ENCODE measurements around the gene L3MBTL3. TPM values are rescaled to one million over a fixed set of nuclear protein-coding genes. Genes with fewer than 3 reads are reported as not detected.

L3MBTL3 gene
- total RNA-seq, 1 experiment from 2014 or later: 3.1 TPM

GRCh38 chr6:130183271-130184222, 165.2 kb downstream of the L3MBTL3 start:
- Histone ChIP-seq H3K4me3 (ENCODE audit: low read length) (no peak overlapping the region), H3K9ac (ENCODE audit: low read length) (no peak overlapping the region), H3K4me1 (ENCODE audit: insufficient read depth, low read length) (peaks cover 7% of the 10 kb centered on the region), H3K27me3 (ENCODE audit: low read length) (no peaks in the 10 kb centered on the region), H4K20me1 (ENCODE audit: low read length) (no peaks in the 10 kb centered on the region), H3K9me3 (ENCODE audit: low read length) (no peaks in the 10 kb centered on the region), H2AFZ (ENCODE audit: low read length) (no peak overlapping the region), H3K9me2 (replicated peaks; ENCODE audit: low read length) (no peaks in the 10 kb centered on the region), H3K27ac (ENCODE audit: low read length) (no peak overlapping the region), H3K36me3 (ENCODE audit: low read depth, low read length) (no peaks in the 10 kb centered on the region), H3K4me2 (ENCODE audit: low read length) (no peak overlapping the region), H3F3A (ENCODE audit: low read length, unreplicated experiment) (no peaks in the 10 kb centered on the region), H3K79me2 (ENCODE audit: low read length) (no peaks in the 10 kb centered on the region)
- ChIA-PET CTCF (no interaction called here), POLR2A (ENCODE audit: unreplicated experiment) (no interaction called here)
- TF ChIP-seq CTCF (conservative IDR thresholded peaks at IDR 0.05; ENCODE audit: low read depth, low read length) (no peak), EZH2phosphoT487 (IDR thresholded peaks at IDR 0.05; ENCODE audit: borderline replicate concordance, low read length) (no peak), EZH2 (IDR thresholded peaks at IDR 0.05; ENCODE audit: low read length, unreplicated experiment) (no peak)
- DNase-seq (no peak), ATAC-seq (no peak)
- no TSS peak for BruUV-seq (replicated peaks)
- intact Hi-C loops (cut with micrococcal nuclease): no loop called here

DNA sequence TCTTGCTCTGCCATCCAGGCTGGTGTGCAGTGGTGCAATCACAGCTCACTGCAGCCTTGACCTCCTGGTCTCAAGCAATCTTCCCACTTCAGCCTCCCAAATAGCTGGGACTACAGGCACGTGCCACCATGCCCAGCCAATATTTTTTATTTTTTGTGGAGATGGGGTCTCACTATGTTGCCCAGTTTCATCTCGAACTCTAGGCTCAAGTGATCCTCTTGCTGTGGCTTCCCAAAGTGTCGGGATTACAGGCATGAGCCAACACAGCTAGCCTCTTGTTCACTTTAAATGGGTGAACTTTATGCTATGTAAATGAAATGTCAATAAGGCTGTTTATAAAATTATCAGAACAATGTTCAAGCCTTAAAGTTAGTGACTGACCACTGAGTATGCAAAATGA, 167.3 kb downstream of the L3MBTL3 start:
- intact Hi-C loops (cut with micrococcal nuclease): no loop called here
- Histone ChIP-seq H3K9ac (ENCODE audit: low read length) (no peak overlapping the region), H2AFZ (ENCODE audit: low read length) (no peak overlapping the region), H3K4me3 (ENCODE audit: low read length) (no peak overlapping the region), H3K9me3 (ENCODE audit: low read length) (no peaks in the 10 kb centered on the region), H3K27me3 (ENCODE audit: low read length) (no peaks in the 10 kb centered on the region), H3F3A (ENCODE audit: low read length, unreplicated experiment) (no peaks in the 10 kb centered on the region), H3K36me3 (ENCODE audit: low read depth, low read length) (no peaks in the 10 kb centered on the region), H4K20me1 (ENCODE audit: low read length) (no peaks in the 10 kb centered on the region), H3K79me2 (ENCODE audit: low read length) (no peaks in the 10 kb centered on the region), H3K27ac (ENCODE audit: low read length) (no peak overlapping the region), H3K4me2 (ENCODE audit: low read length) (no peak overlapping the region), H3K4me1 (ENCODE audit: insufficient read depth, low read length) (no peaks in the 10 kb centered on the region), H3K9me2 (replicated peaks; ENCODE audit: low read length) (no peaks in the 10 kb centered on the region)
- BruUV-seq (replicated peaks): no TSS peak
- TF ChIP-seq EZH2 (IDR thresholded peaks at IDR 0.05; ENCODE audit: low read length, unreplicated experiment): no peak
- TF ChIP-seq CTCF (conservative IDR thresholded peaks at IDR 0.05; ENCODE audit: low read depth, low read length): no peak
- no peak for TF ChIP-seq EZH2phosphoT487 (IDR thresholded peaks at IDR 0.05; ENCODE audit: borderline replicate concordance, low read length)
- POLR2A ChIA-PET (ENCODE audit: unreplicated experiment): no interaction called here
- CTCF ChIA-PET: no interaction called here
- DNase-seq (no peak), ATAC-seq (no peak)
